ENCODE results near the gene PNO1. TPM values are rescaled to one million over a fixed set of nuclear protein-coding genes. Genes with fewer than 3 reads are reported as not detected.
"Not testable (repeated sequence)": the region's sequence is repeated elsewhere in the genome, so short reads cannot be mapped to it uniquely, and the experiment has no call there.

The PNO1 gene
- total and polyA plus RNA-seq, 8 donors, result 6.1 to 65.8 (median 16.4) TPM

GRCh38 chr2:68169308-68169707 is 11.6 kb downstream of the PNO1 start:
- TF ChIP-seq EP300 (IDR thresholded peaks at IDR 0.05) (no peak), CTCF (IDR thresholded peaks at IDR 0.05) (no peak), POLR2AphosphoS5 (IDR thresholded peaks at IDR 0.05) (no peak)
- no peaks in the 10 kb centered on the region for H3K9me3 ChIP-seq
- no peak for DNase-seq
- H3K4me1 ChIP-seq, result no peaks in the 10 kb centered on the region
- 92 to 96% (median 95%) methylated on average over 4 of the region's 4 CpGs for WGBS, 5 donors
- H3K36me3 ChIP-seq, result peaks cover 1 to 85% (median 76%) of the 10 kb centered on the region in 4 donors
- H3K4me3 ChIP-seq, result no peak overlapping the region
- no peaks in the 10 kb centered on the region for H3K27me3 ChIP-seq
- no peak overlapping the region for H3K27ac ChIP-seq
- intact Hi-C loops (cut with DNase I; ENCODE audit: low total_unique reads), result no loop called here

- TF ChIP-seq CTCF (IDR thresholded peaks at IDR 0.05) (no peak), POLR2AphosphoS5 (IDR thresholded peaks at IDR 0.05) (no peak), POLR2A (IDR thresholded peaks at IDR 0.05) (no peak), EP300 (IDR thresholded peaks at IDR 0.05) (no peak)
- DNase-seq, result no peak
- Histone ChIP-seq H3K4me3 (no peak overlapping the region), H3K27me3 (no peaks in the 10 kb centered on the region), H3K27ac (no peak overlapping the region), H3K36me3 (peaks cover 0 to 85% (median 80%) of the 10 kb centered on the region in 4 donors), H3K4me1 (no peaks in the 10 kb centered on the region), H3K9me3 (no peaks in the 10 kb centered on the region)
- intact Hi-C loops (cut with DNase I; ENCODE audit: low total_unique reads), result no loop called here
- 92 to 96% (median 93%) methylated on average over 7 of the region's 7 CpGs for WGBS, 5 donors
These were observed 13.5 kb downstream of the PNO1 start for GRCh38 chr2:68171146-68171545.

- Histone ChIP-seq H3K4me1 (no peaks in the 10 kb centered on the region), H3K36me3 (peaks cover 0 to 84% (median 77%) of the 10 kb centered on the region in 4 donors), H3K4me3 (no peak overlapping the region), H3K9me3 (no peaks in the 10 kb centered on the region), H3K27ac (no peak overlapping the region), H3K27me3 (no peaks in the 10 kb centered on the region)
- 88 to 96% (median 91%) methylated on average over 4 of the region's 4 CpGs for WGBS, 5 donors
- DNase-seq, result no peak
- intact Hi-C loops (cut with DNase I; ENCODE audit: low total_unique reads), result no loop called here
- no peak for TF ChIP-seq EP300 (IDR thresholded peaks at IDR 0.05)
- TF ChIP-seq POLR2A (IDR thresholded peaks at IDR 0.05), result no peak
- TF ChIP-seq POLR2AphosphoS5 (IDR thresholded peaks at IDR 0.05), result no peak
- TF ChIP-seq CTCF (IDR thresholded peaks at IDR 0.05), result no peak
These were observed 14.0 kb downstream of the PNO1 start for GRCh38 chr2:68171684-68172083.

- no peaks in the 10 kb centered on the region for H3K27me3 ChIP-seq
- H3K9me3 ChIP-seq, result no peaks in the 10 kb centered on the region
- H3K27ac ChIP-seq, result no peak overlapping the region
- 60 to 83% (median 73%) methylated on average over 2 of the region's 2 CpGs for WGBS, 5 donors
- no peaks in the 10 kb centered on the region for H3K4me1 ChIP-seq
- DNase-seq, result no peak
- no peak overlapping the region for H3K4me3 ChIP-seq
- H3K36me3 ChIP-seq, result peaks cover 0 to 83% (median 78%) of the 10 kb centered on the region in 4 donors
- intact Hi-C loops (cut with DNase I; ENCODE audit: low total_unique reads), result no loop called here
- TF ChIP-seq POLR2A (IDR thresholded peaks at IDR 0.05), result no peak
These were observed 14.8 kb downstream of the PNO1 start for GRCh38 chr2:68172521-68172920.

- Histone ChIP-seq H3K36me3 (peaks cover 0 to 81% (median 77%) of the 10 kb centered on the region in 4 donors), H3K4me1 (no peaks in the 10 kb centered on the region), H3K9me3 (no peaks in the 10 kb centered on the region), H3K4me3 (no peak overlapping the region), H3K27ac (no peak overlapping the region), H3K27me3 (no peaks in the 10 kb centered on the region)
- DNase-seq, result no peak
- TF ChIP-seq POLR2AphosphoS5 (IDR thresholded peaks at IDR 0.05) (no peak), EP300 (IDR thresholded peaks at IDR 0.05) (no peak), POLR2A (IDR thresholded peaks at IDR 0.05) (no peak), CTCF (IDR thresholded peaks at IDR 0.05) (no peak)
- intact Hi-C loops (cut with DNase I; ENCODE audit: low total_unique reads), result no loop called here
- WGBS, 5 donors, result 79 to 96% (median 92%) methylated on average over 8 of the region's 8 CpGs
These were observed 15.5 kb downstream of the PNO1 start for GRCh38 chr2:68172990-68173700.

- peaks cover 0 to 78% (median 70%) of the 10 kb centered on the region in 4 donors for H3K36me3 ChIP-seq
- H3K27ac ChIP-seq; DNase-seq; H3K4me1 ChIP-seq; intact Hi-C loops (cut with DNase I; ENCODE audit: low total_unique reads); H3K27me3 ChIP-seq; H3K9me3 ChIP-seq; H3K4me3 ChIP-seq: not testable (repeated sequence)
- 92 to 98% (median 98%) methylated on average over 4 of the region's 4 CpGs for WGBS, 5 donors
These were observed 17.5 kb downstream of the PNO1 start for GRCh38 chr2:68175210-68175609.

All from stomach (tissue), 9 donors.